Mesenteric fat pad (tissue), 1 donor: ENCODE measurements around the gene RGS21. TPM values are rescaled to one million over a fixed set of nuclear protein-coding genes. Genes with fewer than 3 reads are reported as not detected.
"Not testable (repeated sequence)": the region's sequence is repeated elsewhere in the genome, so short reads cannot be mapped to it uniquely, and the experiment has no call there.

Experiments used
- DNase-seq: peaks from one replicate; pipeline ENCODE4 v3.0.0-alpha.2; 2020; ENCODE audit warnings: low spot score
- long read RNA-seq: library from polyadenylated mRNA; unstranded; transcript quantifications from one replicate; pipeline ENCODE4 v2.0.0, GENCODE V29; 2020
- total RNA-seq: library from RNA; stranded (reverse); fragmentation: NEBNext Ultra II Directional; extraction: Animal tissue kit (Norgen Biotek cat#: 25700); gene quantifications from one replicate; pipeline ENCODE4 v1.2.1, GENCODE V29; 2021
- donor health status: DM: yes; HTN: yes; CAD: no.

The RGS21 gene, protein sequence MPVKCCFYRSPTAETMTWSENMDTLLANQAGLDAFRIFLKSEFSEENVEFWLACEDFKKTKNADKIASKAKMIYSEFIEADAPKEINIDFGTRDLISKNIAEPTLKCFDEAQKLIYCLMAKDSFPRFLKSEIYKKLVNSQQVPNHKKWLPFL
- not detected for total RNA-seq
- long read RNA-seq = 0 reads

DNA sequence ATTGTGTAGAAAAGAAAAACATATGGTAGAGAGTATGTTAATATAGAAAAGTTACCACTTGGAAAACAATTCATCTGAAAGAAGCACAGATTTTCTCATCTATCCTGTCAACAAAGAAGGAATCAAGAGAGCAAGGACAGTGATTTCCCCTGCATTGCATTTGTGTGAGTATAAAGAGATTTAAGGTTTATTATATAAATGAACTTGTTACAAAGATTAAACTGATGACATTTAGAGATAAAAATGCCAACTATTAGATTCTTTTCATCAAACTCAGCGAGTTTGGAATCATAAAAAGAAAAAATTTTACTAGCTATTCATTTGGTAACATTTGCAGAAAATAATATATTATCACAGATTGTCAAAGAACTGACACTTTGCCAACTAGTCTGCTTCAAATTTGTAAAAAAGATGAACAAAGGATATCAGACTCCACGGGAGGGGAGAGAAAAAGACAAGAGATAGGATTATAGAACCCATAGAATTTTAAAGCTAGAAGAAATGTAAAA lies at the start of gene RGS21:
RGS21 (plus strand) TSS at position 51 of the 509 bp plus-strand sequence. CDS start 26,045 bp downstream, outside the sequence.
- DNase-seq = no peak

DNA sequence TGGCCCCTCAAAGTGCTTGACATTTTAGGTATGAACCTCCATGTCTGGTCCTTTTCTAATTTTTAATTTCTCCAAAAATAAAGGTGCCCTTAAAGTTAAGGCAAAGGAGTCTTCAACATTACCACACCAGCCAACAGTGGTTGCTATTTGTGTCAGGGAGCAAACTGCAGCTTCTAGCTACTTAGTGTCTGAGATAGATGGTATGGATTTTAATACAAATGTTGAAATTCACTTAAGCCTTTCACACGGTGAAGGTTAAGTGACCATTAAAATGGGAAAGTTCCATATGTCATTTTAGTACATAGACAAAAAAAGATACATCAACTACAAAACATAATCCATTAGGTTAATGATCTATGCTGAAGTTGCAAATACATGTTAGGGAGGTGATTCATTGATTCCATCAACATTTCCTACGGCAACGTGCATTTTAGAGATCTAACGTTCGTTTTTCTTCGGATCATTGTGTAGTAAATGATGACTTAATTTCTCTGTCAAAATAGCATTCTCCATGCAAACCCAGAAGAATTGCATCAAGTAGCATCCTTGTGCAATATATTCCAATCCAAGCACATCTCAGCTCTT lies 48.2 kb upstream of the RGS21 start:
- DNase-seq = no peak

DNA sequence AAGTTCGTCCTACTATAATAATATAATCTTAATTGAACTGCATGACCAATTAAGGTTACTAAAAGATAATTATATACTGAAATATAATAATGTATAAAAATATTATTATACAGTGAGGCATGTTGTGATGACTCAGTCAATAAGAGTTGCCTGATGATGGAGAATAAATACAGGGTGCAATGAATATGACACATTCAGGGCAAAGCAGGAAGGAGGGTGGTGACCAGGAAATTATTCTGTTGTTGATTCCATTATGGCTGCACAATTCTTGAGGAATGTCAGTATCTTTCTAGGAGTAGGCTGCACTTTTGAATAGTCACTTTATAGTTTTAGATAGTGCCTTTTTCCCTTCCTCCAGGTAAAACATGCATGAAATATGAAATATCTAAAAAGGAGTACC lies 46.4 kb upstream of the RGS21 start:
- no peak for DNase-seq

DNA sequence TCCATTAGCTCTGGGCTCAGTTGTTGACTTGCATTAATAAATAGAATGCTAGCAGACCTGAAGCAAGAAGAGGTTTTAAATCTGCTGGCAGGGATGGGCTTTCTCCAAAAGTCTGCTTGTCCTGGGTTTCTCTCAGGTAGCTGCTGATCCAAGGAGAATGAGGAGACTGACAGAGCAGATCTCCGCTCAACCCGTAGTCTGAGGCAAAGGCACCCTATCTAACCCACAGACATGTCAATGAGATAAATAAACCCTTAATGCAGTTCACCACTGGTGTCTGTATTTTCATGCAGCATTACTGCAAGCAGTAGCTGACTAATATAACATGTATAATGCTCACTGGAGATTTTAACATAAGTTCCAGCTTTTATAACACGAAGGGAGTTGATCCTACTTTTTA lies 44.1 kb upstream of the RGS21 start:
- no peak for DNase-seq

DNA sequence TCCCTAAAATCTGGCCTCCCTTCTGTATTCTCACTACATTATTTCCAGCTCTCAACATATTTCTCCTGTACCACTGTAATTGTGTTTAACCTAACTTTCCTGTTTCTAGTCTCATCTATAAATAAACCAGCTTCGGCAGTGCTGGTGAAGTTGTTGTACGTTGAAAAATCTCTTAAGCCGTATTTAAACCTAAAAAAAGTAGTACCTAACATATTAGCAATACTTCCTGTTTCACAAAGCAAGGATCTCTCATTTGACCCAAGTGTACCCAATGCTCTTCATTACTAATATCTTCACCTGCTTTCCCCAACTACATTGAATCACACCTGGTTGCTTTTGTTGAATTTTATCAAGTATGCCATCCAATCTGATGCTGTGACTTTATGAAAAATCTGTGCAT lies 42.2 kb upstream of the RGS21 start:
- no peak for DNase-seq

DNA sequence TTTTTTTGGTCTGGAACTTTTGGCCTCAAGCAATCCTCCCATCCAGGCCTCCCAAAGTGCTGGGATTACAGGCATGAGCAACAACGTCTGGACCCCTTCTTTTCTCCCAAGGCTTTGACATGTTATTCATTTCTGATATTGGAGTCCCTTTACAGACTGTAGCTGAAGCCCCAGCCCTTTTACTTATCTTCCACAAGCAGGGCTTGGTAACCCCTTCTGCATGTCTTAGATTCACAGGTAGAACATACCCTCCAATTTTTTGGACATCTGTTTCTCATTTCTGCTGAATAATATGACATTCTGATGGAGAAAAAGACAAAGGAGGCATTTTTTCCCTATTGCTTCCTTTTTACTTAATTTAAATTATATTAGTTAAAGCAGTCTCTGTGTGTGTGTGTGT lies 39.2 kb upstream of the RGS21 start:
- no peak for DNase-seq

DNA sequence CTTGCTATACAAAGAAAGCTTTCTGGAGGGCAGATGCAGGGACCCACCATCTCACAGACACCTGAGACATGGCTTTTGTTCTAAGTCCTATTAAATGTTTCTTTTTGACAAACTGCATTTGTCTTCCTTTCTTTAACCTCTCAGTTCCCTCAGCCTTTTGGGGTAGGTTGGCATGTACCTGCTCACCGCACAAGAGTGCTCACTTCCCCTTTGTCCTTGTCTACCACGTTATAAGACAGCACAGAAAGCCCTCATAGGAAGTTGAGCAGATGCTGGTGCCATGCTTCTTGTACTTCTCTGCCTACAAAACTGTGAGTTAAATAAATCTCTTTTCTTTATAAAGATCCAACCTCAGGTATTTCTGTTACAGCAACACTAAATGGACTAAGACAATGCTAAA lies 31.9 kb upstream of the RGS21 start:
- DNase-seq = no peak

DNA sequence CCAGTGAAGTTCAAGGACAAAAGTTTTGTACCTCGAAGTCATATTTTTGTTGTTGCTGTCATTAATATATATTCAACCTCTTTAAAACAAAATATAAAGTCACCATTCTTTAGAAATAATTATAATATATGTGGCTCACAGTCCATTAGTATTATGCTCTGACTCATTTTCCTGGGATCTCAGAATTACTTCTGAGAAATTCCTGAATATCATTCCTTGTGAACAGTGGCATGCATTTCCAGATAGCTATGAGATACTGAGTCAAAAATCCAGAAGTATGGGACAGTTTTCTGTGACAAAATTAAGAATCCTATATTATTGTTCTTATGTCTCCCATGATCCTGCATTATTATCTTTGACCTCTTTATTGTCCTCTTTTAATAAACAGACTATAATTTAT lies 13.8 kb upstream of the RGS21 start:
- DNase-seq = no peak

DNA sequence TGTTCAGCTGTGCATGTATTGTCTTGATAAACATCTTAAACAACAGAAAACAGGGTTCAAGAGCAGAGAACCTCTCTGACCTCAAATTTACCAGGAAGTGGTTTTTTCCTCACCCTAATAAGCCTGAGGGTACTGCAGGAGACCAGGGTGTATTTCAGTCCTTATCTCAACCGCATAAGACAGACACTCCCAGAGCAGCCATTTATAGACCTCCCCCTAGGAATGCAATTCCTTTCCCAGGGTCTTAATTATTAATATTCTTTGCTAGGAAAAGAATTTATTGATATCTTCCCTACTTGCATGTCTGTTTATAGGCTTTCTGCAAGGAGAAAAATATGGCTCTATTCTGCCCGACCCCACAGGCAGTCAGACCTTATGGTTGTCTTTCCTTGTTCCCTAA lies 8.5 kb upstream of the RGS21 start:
- DNase-seq = not testable (repeated sequence)

DNA sequence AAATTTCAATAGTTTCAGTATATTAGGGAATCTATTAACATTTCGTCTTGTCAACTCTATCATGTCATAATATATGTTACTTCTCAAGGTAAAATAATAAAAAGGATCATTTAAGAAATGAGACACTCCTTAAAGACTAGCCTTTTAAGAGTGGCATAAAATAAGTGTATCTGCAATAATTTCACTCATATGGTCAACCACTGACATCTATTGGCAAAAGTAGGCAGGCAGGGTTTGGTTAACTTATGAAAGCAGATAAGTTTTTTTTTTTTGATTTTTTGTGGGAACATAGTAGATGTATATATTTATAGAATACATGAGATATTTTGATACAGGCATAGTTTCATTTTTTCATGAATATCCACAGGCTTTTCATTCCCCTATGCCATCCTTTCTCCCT lies 5.5 kb upstream of the RGS21 start:
- DNase-seq = no peak

DNA sequence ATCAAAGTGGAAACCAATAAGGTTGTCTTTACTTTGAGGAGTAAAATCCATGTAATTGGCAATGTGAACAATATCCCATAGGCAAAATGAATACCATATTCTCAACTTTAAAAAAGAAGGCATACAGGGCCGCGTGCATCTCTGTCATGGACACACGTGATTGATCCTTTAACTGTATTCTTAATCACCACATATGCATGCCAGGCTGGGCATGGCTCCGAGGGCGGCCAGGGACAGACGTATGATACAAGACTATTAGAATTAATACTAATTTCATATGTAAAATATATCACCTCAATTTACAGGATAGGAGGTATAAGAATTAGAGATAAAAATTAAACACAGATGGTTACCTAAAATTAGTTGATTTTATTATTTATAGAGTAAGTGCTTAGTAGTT lies 11.2 kb downstream of the RGS21 start:
- DNase-seq = no peak

DNA sequence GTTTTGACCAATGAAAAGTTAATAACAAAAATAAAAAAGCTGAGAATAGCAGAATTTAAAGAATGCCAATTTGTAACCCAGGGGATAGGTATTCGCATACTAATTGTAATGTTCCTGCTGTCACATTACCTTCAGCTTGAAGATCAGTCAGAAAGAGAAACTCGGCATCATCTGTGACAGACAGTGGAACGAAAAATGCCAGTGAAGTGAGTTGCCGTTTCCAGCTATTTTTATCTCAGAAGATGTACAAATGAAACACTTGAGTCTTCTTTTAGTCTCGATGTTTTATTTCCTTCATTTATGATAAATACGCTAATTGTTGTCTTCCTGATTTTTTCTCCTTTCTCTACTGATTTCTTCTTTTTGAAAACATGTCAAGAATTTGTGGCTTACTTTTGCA lies 26.1 kb downstream of the RGS21 start:
- DNase-seq = no peak

DNA sequence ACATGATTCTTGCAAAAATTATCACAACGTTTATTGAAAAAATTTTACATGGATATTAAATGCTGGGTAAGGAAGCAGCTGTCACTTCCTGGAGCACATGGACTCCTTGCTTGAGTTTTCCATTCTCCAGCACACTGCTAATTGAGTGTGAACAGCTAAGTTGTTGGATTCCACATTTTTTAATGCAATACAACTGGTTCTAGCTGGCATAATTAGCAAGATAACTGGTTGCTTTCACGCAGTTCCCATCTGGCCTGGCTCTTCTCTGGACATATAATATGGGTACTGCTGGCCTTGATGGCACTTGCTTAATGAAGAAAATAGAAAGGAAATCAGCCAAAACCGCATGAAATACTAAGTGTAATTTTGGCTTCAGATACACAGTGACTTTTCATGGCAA lies 26.6 kb downstream of the RGS21 start:
- no peak for DNase-seq

DNA sequence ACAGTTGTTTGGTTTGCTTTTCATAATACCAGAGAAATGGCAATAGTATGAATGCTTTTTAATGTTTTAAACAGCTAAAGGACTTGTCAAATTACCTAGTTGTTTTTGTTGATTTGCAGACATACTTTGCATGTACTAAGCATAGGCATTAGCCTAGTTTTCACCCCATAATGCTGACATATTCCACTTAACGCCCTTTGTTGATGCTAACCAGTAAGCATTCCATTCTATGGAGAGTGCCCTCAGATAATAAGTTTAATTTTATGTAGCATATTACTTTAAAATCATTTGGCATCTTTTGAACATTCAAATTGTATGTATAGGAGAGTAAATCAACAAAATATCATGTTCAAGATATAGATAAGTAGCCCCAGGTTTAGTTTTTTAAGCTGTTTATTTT lies 32.5 kb downstream of the RGS21 start:
- DNase-seq = no peak

DNA sequence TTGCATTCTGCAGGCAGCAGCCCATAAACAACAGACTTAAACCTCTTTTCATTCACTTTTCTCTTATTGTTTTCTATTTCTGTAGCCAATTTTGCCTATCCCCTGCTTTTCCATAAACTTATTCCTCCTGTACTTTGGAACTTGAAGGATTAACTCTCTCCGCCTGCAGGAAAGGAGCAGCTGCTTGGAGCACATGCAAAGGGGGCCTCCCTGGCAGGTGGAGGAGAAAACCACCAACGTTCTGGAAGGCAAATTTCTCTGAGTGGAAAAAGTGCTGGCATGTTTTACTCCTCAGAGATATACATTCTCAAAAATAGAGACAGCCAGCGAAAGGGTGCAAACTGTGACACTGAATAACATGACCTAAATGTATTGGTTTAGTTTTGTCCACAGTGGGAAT lies 33.6 kb downstream of the RGS21 start:
- no peak for DNase-seq

DNA sequence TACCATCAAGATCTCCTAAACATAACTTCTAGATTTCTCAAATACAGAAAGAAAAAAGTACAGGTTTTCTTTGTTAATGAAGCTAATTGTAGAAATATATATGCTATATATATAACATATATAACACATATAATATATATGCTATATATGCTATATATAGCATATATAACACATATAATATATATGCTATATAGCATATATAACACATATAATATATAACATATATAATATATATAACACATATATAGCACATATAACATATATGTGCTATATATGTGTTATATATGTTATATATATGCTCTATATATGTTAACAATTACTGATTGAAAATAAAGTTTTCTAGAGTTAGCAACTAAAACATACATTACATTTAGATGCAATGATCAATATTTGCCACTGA lies 34.8 kb downstream of the RGS21 start:
- no peak for DNase-seq

DNA sequence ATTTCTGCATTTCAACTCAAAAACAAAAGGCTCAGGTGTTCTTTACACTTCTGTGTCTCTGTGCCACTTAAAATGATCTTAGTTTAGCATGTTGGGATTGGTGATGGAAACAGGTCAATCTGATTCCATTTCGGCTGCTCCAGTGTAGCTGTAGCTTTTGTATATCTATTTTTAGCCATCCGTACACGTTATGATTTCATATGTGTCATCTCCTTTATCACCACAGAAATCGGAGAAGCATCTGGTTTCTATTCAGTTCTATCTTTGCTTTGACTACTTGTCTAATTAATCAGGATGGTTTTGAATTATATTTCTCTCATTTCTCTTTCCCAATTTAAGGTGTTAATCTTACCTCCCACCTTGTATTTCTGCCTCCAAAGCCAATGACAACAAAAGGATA lies 41.1 kb downstream of the RGS21 start:
- DNase-seq = no peak

DNA sequence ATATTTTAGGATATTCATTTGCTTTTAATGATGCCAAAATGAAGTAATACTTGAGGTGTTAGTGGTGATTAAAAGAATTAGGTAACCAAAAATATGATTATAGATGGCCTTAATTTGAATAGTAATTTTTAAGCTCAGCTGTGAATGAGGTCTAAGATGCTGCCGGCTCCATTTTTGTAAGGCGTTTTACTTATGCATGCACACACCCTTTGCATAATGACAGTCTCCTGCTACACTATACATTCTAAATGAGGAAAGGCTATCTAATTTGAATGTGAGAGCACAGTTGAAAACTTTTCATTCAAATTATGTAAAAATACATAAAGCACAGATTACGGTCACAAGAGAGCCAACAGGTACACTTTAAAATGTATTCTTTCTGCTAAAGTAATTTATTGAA lies 41.6 kb downstream of the RGS21 start:
- DNase-seq = no peak

DNA sequence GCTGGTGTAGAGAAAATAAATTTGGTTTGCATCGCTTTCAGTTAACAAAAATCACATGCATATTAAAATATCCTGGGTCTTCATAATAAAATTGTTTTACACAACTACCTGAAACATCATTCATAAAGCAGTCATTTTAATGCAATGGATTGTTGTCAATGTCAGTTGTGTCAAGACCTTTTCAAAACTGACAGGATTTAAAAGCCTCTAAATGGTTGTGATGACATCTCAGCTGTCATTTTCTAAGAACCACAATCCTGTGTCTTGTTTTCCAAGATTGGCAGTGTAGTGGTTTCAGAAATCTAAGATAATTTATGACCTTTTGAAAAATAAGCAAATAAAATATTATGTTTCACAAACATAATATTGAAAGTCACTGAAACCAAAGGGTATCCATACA lies 42.0 kb downstream of the RGS21 start:
- no peak for DNase-seq

DNA sequence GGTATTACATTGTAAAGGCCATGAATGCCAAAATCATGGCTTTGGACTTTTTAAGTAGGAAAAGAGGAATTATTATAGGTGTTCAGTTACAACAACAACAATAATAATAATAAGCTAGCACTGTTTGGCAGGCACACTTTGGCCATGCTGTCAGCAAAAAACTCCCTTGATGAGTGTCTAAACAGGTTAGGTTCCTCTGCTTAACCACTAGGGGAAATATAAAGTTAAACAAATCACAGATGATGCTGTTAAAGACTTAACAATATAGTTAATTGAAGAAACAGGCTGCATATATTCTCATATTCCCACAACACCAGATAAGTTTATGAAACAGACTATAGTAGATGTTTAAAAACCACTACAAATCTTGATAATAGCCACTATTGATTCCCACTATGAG lies 46.4 kb downstream of the RGS21 start:
- DNase-seq = no peak

DNA sequence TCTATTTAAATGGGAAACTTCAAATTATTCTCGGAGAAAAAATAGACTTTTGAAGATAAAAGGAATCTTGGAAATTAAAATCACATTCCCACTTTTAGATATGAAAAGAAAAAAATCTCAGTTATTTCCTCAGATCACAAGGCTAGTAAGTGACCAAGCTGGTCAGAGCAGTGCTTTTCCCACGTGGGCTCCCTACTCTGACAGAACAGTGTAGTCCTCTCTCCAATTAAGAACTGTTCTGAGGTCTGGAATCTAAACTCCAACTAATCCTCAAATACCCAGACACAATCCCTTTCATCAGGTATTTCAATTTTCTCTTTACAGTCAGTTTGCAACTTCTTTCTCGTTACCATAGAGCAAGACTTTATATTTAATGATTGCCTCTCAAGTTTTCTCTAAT lies 50.6 kb downstream of the RGS21 start:
- no peak for DNase-seq

DNA sequence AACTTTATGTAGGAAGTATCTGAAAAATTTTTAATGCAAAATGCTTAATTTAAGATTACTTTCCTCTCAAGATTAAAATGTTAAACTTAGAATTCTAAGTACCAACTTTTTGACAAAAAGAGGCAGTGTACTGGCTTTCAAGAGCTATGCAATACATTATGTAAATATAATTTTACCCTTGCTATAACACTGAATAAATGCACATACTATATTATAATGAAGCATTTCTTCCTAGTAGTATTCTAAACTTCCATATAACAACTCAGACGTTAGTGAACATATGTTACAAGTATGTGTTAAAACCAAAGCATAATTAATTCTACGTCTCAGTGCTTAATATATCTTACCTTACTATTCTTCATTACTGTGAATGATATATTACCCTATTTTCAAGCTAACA lies 58.5 kb downstream of the RGS21 start:
- DNase-seq = no peak

DNA sequence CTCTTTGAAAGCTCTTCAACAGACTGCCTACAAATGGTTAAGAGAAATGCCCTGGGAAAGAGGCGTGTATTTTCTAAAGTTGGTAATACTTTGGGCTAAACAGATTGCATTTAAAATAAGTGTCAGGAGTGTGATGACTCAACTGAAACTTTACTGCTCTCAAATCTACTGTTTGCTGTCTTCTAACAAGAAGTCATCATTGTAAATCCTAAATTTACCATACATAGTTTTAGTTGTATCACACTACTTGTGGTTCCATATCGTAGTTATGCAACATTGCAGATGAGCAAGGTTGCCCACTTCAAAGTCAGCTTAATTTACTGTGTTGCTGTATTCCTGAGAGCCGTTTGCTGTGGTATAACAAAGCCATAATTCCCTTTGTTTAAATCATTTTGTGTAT lies 59.6 kb downstream of the RGS21 start:
- no peak for DNase-seq

DNA sequence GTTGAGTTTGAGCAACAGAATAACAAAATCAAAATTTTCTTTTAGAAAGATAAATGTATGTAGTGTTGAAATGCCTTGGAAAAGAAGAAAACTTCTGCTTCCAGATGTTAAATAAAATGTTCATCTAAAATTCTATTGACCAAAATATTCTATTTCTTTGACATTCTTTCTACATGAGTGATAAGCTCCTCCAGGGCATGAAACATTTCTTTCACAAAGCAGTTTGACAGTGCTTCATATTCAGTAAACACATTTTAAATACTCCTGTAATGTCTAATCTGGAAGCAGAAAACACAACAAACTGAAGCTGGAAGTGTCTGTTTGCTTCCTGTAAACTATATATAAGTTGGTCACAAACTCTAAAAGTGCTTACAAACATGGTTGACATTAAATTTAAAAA lies 61.5 kb downstream of the RGS21 start:
- no peak for DNase-seq
